Measurements from ENCODE around the gene MCRIP1. TPM values are rescaled to one million over a fixed set of nuclear protein-coding genes. Genes with fewer than 3 reads are reported as not detected.
A peak's percentile ranks its signal among the peaks of the same experiment; 100 is the strongest.

MCRIP1 gene
- total and polyA plus RNA-seq, 2 of the 13 experiments (the other 11 are each of a cell fraction or from before 2014, with no cell fraction given): 79.7 to 84.9 TPM

DNA sequence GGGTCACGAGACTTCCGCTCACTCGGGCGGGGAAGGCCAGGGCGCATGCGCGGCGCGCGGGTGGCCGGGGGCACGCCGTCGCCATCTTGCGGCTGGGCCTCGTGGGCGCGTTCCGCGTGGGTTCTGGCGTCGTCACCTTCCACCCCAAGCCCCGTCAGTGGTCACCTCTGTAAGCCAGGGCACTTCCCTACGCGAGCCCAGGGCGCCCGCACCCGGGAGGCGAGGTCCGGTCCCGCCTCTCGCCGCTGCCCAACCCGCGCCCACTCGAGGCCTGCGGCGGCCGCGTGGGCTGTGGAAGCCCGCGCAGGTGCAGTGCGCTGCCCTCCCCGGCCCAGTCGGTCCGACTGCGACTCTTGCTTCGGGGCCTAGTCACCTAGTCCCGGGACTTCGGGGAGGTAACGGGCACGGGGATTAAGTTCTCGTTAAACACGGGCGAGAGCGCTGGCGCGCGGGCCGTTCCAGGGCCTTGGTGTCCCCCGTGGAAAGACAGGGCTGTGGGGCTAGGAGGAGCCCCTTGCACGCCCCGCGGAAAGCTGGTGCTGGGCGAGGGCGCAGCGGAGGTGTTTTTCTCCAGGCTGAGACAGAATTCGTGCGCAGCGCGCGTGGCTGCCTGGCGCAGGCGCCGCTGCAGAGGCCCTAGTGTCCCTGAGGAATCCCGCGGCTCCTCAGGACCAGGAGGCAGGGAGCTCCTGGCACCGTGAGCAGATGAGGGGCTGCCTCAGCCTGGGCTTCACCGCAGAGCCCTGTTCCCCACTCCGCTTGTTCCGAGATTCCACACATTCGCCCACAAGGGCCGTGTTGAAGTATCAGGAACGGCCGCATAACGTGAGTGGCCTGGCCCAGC, 38.5 kb upstream of the MCRIP1 start (continued):
- TF ChIP-seq, protein P1, sequence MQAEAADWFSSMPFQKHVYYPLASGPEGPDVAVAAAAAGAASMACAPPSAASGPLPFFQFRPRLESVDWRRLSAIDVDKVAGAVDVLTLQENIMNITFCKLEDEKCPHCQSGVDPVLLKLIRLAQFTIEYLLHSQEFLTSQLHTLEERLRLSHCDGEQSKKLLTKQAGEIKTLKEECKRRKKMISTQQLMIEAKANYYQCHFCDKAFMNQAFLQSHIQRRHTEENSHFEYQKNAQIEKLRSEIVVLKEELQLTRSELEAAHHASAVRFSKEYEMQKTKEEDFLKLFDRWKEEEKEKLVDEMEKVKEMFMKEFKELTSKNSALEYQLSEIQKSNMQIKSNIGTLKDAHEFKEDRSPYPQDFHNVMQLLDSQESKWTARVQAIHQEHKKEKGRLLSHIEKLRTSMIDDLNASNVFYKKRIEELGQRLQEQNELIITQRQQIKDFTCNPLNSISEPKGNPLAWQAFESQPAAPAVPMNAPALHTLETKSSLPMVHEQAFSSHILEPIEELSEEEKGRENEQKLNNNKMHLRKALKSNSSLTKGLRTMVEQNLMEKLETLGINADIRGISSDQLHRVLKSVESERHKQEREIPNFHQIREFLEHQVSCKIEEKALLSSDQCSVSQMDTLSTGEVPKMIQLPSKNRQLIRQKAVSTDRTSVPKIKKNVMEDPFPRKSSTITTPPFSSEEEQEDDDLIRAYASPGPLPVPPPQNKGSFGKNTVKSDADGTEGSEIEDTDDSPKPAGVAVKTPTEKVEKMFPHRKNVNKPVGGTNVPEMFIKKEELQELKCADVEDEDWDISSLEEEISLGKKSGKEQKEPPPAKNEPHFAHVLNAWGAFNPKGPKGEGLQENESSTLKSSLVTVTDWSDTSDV (CRISPR knock-in tag; IDR thresholded peaks at IDR 0.05): 0 out of 2 replicates have a peak, but pooled peaks have one; percentile 85
- TF ChIP-seq HMG20B (CRISPR knock-in tag; conservative IDR thresholded peaks at IDR 0.05) (no peak), ZNF558 (CRISPR knock-in tag; IDR thresholded peaks at IDR 0.05; ENCODE audit: borderline replicate concordance) (peak; percentile 95; the same call in 1 of the 2 replicates), RAD51 (IDR thresholded peaks at IDR 0.05; ENCODE audit: borderline replicate concordance) (no peak), GABPA (IDR thresholded peaks at IDR 0.05; ENCODE audit: low read depth, low read length) (no peak), GABPA (CRISPR knock-in tag; IDR thresholded peaks at IDR 0.05; ENCODE audit: low read depth) (no peak), TOE1 (CRISPR knock-in tag; IDR thresholded peaks at IDR 0.05) (peak; percentile 88; the same call in 1 of the 2 replicates), ZNF367 (CRISPR knock-in tag; IDR thresholded peaks at IDR 0.05; ENCODE audit: borderline replicate concordance) (no peak; the same call in 1 of the 2 replicates), ZNF317 (CRISPR knock-in tag; IDR thresholded peaks at IDR 0.05) (no peak; the same call in 1 of the 2 replicates), ZFP62 (CRISPR knock-in tag; IDR thresholded peaks at IDR 0.05) (no peak), AKAP8 (CRISPR knock-in tag; IDR thresholded peaks at IDR 0.05) (peak; percentile 98), PAX8 (CRISPR knock-in tag; IDR thresholded peaks at IDR 0.05; ENCODE audit: borderline replicate concordance) (peak; percentile 95; the same call in 1 of the 2 replicates), ZC3H13 (CRISPR knock-in tag; IDR thresholded peaks at IDR 0.05) (peak; percentile 98), TCF12 (IDR thresholded peaks at IDR 0.05) (no peak), TCF12 (CRISPR knock-in tag; IDR thresholded peaks at IDR 0.05) (peak; percentile 88; the same call in 1 of the 2 replicates), ZNF343 (CRISPR knock-in tag; IDR thresholded peaks at IDR 0.05) (peak; percentile 91), KLF11 (CRISPR knock-in tag; IDR thresholded peaks at IDR 0.05) (0 out of 2 replicates have a peak, but pooled peaks have one; percentile 84), MXI1 (IDR thresholded peaks at IDR 0.05; ENCODE audit: borderline replicate concordance, low read depth, low read length) (peak; percentile 78; the same call in 2 of the 3 replicates)
- TF ChIP-seq, protein P2, sequence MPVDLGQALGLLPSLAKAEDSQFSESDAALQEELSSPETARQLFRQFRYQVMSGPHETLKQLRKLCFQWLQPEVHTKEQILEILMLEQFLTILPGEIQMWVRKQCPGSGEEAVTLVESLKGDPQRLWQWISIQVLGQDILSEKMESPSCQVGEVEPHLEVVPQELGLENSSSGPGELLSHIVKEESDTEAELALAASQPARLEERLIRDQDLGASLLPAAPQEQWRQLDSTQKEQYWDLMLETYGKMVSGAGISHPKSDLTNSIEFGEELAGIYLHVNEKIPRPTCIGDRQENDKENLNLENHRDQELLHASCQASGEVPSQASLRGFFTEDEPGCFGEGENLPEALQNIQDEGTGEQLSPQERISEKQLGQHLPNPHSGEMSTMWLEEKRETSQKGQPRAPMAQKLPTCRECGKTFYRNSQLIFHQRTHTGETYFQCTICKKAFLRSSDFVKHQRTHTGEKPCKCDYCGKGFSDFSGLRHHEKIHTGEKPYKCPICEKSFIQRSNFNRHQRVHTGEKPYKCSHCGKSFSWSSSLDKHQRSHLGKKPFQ (CRISPR knock-in tag; IDR thresholded peaks at IDR 0.05; ENCODE audit: insufficient replicate concordance): peak; percentile 90
- TF ChIP-seq, protein P3, sequence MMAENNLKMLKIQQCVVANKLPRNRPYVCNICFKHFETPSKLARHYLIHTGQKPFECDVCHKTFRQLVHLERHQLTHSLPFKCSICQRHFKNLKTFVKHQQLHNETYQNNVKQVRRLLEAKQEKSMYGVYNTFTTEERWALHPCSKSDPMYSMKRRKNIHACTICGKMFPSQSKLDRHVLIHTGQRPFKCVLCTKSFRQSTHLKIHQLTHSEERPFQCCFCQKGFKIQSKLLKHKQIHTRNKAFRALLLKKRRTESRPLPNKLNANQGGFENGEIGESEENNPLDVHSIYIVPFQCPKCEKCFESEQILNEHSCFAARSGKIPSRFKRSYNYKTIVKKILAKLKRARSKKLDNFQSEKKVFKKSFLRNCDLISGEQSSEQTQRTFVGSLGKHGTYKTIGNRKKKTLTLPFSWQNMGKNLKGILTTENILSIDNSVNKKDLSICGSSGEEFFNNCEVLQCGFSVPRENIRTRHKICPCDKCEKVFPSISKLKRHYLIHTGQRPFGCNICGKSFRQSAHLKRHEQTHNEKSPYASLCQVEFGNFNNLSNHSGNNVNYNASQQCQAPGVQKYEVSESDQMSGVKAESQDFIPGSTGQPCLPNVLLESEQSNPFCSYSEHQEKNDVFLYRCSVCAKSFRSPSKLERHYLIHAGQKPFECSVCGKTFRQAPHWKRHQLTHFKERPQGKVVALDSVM (CRISPR knock-in tag; IDR thresholded peaks at IDR 0.05): peak; percentile 71; the same call in 1 of the 2 replicates
- TF ChIP-seq, protein P4, sequence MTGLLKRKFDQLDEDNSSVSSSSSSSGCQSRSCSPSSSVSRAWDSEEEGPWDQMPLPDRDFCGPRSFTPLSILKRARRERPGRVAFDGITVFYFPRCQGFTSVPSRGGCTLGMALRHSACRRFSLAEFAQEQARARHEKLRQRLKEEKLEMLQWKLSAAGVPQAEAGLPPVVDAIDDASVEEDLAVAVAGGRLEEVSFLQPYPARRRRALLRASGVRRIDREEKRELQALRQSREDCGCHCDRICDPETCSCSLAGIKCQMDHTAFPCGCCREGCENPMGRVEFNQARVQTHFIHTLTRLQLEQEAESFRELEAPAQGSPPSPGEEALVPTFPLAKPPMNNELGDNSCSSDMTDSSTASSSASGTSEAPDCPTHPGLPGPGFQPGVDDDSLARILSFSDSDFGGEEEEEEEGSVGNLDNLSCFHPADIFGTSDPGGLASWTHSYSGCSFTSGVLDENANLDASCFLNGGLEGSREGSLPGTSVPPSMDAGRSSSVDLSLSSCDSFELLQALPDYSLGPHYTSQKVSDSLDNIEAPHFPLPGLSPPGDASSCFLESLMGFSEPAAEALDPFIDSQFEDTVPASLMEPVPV (CRISPR knock-in tag; IDR thresholded peaks at IDR 0.05): peak; percentile 98
